Stimulated activated CD8-positive, alpha-beta memory T cell treated with anti-CD3 and anti-CD28 coated beads, Interleukin-15, amount 100 ng/mL, for 4 hours (primary cell): ENCODE measurements around the gene HOXA10.

Experiments
- DNase-seq, 2 donors: peaks; one replicate each; pipeline ENCODE4 v3.0.0-alpha.2; 2020; ENCODE audit warnings: low read depth in 2 of 2

Gene HOXA10

DNA sequence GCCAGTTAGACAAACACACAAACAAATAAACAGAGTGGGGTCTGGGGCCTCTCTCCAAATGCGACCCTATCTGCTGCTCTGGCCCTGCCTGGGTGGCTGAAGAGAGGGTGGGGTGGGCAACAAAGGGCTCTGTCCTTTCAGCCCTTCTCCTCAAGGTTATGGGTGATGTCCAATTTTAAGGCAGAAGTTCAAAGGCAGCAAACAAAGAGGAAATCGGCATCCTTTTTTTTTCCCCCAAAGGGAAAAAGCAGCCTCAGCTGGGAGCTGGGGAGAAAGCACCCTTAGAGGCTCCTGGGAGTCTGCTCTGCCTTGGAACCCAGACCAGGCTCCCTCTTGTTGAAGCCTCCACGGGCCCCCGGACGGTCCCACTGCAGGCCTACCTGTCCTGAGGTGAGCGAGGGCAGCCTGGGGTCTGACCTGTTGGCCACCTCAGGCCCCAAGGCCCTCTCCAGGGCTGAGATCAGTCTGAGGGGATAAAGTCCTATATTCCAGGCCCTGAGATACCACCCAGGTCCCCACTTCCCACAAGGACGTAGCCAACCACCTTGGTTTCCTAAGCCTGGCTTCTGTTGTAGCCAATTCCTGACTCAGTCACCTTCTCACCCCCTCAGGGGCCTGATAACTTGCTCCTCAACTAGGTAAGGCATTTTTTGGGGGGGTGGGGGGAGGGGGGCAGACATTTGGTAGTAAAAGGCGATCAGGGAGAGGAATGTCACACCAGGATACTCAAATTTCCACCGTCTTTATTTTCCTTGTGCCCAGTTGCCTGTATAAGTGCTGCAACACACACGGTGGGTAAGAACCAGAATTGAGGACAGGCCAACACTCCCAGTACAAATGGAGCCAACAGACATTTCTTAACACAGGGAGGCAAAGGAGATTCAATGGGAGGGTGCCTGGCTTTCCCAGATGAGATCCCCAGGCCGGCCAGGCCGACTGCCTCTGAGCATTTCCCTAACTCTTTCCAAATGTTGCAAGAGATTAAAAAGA is 6.6 kb upstream of the HOXA10 start:
- DNase-seq, result no peak

DNA sequence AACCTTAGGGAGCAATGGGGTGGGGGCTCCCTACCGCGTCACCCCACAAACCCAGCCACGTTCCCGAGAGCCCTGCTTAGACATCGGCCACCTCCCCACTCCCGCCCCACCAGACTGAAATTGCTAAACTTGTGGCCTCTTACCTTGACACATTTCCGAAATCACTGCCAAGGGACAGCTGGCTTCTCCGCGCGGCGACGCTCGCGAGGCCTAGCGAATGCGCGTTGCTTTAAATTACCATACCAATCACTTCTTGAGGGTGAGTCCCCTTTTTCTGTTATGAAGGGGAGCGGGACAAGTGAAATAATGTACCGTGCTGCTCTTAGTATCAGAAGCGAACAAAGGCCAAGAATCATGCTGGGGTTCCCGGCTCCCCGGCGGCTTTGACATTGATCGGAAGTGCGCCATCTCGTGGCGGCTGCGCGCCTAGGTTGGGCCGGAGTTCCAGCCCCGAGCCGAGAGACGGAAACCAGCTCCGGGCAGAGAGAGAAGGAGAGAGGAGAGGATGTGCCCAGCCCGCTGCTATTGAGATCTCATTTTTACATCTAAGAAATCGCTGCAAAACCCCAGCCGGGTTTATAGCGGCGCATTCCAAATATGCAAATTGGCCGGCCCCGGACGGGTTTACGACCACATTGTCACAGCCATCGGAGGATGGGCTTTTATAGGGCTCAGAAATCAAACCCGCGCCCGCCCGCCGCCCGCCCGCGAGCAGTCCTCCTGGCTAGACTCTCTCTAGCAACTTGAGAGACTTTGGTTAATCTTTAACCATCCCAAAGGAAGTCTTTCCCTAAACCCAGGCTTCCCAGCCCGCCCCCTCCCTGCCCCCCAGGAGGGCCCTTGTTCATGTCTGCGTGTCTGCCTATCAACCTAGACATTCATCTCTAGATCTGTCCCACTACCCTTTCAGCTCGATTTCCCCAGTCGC is 5.6 kb upstream of the HOXA10 start:
- no peak for DNase-seq

DNA sequence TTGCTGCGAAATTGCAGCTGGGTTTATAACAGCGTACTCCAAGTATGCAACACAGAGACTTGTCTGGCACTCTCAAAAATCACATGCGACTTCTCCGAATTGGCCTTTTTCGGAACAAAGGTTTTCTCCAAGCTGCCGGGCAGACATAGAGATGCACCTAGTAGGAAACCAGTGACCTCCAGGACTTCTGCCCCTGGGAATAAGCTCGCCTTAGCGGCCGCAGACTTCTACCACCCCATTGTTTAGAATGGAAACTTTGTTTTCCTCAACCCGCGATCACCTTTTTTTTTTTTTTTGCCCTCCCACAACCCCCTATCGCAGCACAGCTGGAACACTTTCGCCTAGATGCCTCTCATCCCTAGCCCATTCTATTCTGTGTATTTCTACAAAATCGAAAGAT is 4.9 kb upstream of the HOXA10 start:
- DNase-seq, result no peak

DNA sequence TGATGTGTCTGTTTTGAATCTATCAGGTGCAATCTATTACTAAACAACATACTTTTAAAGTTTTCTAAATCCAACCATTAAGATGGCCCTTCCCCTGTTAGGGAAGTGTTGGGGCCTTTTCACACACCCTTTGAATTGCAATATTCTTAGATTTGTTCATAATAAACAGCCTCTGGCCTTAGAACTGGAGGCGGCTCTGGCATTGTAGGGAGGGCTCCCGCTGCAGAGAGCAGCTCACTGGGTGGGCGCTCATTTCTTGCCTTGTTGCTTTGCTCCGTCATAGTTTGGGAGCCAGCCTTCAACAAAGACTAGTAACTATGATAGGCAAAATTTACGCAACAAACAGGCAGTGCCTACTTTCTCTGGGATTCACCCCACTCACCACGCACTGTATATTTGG is 4.2 kb upstream of the HOXA10 start:
- DNase-seq, result no peak

DNA sequence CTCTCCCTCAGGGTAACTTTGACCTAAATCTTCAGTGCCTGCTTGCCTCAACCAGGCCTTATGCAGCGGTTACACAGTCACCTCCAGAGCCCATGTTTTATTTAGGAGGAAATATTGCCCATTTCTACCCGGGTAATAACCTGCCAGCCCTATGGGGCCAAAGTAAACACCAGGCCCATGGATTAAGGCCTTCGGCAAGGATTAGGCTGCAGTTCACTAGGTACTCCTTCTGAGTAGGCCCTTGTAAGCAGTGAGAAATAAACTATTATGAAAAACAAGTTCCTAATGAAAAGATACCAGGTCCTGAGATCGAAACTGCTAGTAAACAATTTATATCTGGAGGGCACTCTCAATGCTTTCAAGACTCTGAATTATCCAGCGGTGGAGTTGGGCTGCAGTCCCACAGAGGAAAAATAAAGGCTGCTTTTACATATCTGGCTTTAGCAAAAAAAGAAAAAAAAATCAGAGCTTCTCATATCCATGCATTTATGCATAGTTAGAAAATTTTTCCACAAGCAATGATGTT is 3.7 kb upstream of the HOXA10 start:
- DNase-seq, result no peak

DNA sequence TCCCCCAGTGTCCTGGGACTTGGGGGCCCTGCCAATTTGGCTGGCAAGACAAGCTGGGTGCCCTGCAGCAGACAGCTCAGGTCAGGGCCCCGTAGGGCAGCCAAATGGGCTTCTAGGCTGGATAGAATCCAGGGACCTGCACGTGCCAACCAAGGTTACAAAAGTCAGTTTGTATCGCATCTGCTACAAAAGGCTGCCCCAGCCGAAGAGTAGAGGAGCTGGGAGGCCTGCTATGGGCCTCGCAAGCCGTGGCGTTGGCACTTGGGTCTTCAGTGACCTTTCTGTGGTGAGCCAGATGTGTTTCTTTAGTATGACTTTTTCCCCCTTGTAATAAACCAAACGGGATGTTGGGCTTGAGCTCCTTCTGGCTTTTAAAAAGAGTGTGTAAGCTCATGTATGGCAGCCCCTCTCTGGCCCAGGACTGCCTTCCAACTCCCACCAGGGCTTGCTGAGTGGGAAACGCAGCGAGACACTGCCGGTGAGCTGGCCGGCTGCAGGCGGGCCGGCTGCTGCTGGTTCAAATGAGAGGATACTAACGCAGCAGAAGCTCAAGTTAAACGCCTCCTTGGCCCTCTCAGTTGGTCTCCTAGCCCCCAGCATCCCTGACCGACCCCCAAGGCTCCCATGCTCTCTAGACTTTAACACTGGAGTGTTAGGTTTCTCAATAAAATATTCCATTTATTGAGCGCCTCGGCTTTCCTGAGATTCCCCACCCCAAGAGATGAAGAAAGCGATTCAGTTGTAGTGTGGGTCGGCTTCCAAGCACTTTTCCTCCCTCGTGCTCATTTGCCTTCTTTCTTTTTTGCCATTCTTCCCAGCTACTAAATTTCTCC is 3.1 kb upstream of the HOXA10 start:
- no peak for DNase-seq

DNA sequence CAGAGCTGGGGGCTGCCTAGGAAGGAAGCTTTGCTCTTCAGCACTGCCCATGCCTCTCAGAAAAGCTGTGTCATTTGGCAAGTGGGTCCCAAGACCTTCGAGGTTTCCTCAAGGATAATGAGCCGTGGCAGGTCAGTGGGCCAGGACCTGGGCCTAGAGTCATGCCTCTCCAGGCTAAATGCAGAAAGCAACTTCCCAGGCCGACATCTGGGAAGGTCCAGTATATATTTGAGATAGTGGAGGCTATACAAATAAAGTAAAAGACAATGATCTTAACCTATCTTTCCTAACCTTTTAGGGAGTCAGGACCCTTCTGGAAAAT is 2.4 kb upstream of the HOXA10 start:
- DNase-seq, result no peak

DNA sequence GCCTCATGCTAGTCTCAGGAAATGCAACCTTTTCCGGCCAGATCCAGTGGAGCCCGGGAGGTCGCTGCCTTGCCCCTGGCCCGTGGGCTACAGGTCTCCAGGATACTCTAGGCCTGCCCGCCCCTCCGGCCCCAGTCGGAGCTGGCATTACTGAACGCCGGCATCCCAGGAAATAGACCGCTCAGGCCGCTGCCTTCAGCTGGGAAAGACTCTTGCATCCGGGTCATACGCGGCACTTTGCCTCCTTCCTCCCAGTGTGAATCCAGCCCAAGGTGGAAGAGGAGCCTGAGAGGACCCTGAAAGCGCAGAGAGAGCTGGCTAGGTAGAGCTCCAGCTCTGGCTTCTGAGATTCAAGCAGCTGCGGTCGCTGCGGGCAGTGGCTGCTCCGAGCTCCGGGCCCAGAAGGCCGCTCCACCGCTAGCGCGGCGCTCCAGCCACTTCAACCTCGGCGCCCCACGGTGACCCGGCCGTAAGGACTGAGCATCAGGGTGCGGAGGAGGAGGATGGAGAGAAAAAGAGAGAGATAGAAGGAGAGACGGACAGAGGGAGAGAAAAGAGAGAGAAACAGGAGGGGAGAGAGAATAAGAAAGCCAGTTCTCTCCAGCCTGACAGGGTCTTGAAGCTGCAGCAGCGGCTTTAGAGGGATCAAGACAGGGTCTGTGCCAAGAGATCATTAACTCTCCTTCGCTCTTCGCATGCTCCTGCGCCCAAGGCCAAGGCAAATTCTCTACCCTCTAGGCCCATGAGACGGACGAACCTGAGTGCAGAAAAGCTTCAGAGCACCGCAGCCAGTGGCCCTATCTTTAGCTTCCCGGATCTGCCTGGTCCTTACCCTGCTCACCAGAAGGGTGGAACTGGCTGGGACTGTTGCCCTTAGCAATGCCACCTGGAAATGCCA is 1.8 kb upstream of the HOXA10 start:
- no peak for DNase-seq

DNA sequence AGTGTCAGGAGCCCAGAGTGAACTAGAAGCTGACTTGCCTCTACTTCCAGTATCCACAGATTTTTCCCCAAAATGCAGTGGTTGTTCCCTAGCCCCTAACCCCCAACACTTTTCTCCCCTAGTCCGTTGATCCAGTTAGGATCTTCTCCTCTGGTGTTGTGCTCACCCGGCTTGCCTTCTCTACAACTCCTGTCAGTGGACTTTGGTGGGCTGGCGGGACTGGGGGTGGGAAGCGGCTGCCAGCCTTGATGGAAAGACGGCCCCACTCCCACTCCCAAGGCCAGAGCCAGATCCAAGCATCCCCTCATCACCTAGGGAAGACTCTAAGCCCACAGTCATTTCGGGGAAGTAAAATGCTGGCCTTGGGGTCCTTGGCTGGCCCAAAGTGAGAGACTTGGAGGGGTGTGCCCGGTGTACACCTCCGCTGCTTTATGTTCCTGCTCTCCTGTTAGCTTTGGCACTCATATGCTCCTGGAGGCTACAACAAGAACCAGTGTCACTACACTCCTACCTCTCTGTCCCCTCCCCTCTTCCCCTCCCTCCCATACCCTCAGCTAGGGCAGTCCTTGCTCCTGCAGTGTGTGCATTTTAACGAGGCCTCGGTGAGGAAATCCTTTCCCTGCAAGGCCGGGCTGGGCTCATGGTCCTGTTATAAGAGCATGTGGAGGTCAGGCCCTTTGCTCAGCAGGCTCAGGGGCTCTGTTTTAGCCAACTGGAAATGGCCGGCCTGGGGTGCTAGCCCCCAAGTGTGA is 930 bp upstream of the HOXA10 start:
- no peak for DNase-seq

DNA sequence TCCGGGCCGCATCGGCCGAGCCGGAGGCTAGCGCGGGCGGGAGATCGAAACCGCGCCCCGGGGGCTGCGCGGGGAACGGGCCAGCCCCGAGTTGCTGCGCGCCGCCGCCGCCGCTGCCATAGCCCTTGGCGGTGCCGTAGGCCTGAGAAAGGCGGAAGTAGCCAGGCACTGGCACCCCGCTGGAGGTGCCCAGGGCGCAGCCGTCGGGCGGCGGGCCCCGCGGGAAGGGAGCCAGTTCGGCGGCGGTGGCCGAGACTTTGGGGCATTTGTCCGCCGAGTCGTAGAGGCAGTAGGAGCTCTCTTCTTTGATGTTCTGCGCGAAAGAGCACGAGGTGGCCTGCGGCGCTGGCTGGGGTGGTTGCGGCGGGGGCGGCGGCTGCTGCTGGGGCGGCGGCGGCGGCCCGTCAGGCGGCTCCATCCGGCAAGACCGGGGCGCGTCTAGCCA is 587 bp downstream of the HOXA10 start:
- no peak for DNase-seq

DNA sequence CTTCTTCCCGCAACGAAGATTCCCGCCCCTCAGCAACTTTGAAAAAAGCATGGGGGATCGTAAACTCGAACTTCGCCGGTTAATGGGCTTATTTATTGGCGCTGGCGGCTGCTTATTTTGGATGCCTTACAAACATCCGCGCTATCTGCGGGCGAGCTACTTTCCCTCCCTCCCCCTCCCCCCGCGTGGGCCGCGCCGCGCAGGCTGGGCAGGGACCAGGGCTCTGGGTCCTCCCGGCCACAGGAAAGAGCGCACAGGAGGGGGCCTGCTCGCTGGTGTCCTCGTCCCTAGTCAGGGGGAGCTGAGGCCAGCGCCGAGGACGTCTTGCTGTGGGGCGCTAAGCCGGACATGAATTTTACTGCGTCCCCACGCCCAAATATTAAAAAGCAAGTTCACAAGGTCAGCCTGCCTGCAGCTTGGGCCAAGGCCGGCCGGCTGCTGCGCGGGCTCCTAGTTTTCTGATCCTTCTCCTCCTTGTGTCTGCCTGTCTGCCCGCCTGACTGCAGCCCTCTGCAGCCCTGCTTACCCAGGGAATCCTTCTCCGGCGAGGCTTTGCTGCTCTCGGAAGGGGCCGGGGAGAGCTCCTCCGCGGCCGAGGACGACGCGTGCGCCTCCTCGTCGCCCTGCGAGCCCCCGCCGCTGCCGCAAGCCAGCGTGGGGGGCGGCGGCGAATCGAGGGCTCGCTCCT is 1.2 kb downstream of the HOXA10 start:
- DNase-seq, result no peak

DNA sequence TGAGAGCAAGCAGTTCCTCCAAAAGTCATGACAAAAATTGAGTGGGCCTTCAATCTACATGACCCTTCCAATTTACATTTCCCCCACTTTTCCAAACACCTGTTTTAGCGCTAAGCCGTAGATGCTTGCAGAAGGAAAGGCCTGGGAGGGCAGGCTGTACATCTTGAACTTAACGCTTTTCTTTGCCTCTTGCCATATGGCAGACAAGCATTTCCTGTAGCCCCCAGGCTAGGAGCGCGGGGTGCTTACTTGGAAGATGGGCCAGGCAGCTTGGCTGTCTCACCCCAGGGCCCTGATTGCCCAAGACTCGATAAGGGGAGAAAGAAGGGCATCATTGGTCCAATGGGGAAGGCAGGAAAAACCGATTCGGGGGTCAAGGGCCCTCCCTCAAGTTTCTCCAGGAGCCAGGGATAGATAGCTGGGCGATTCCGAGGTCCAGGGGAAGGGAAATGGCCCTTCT is 1.8 kb downstream of the HOXA10 start:
- no peak for DNase-seq

DNA sequence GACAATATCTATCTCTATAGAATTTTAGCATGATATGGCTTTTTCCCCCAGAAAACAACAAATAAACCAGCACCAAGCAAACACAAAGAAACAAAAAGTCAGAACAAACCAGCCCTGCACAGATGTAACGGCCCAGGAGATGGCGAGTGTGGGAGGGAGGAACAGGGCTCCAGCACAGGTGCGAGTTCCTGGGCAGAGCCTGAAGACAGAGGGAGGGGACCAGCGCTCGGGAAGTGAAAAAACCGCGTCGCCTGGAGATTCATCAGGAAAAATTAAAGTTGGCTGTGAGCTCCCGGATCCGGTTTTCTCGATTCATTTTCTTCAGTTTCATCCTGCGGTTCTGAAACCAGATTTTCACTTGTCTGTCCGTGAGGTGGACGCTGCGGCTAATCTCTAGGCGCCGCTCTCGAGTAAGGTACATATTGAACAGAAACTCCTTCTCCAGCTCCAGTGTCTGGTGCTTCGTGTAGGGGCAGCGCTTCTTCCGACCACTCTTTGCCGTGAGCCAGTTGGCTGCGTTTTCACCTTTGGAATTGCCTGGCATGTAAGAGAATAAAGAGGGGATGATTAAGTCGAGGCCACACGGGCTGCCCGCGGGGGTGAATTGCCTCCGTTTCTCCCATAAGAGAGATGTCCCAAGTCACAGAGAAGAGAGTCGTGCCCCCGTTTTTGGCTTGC is 2.3 kb downstream of the HOXA10 start:
- DNase-seq, result no peak

DNA sequence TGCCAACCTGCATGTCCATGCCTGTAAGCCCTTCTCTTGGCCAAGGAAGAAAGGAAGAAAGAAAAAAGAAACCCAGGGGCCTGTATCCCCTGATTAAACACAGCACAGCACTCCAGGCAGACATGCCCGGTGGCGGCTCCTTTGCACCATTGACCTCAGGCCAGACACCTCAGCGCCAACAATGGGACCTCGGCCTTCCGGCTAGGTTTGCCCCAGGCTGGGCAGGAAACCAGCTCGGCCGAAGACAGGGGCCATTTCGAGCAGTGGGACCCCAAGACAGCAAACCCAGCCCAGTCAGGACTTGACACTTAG is 2.8 kb downstream of the HOXA10 start:
- DNase-seq, result no peak

DNA sequence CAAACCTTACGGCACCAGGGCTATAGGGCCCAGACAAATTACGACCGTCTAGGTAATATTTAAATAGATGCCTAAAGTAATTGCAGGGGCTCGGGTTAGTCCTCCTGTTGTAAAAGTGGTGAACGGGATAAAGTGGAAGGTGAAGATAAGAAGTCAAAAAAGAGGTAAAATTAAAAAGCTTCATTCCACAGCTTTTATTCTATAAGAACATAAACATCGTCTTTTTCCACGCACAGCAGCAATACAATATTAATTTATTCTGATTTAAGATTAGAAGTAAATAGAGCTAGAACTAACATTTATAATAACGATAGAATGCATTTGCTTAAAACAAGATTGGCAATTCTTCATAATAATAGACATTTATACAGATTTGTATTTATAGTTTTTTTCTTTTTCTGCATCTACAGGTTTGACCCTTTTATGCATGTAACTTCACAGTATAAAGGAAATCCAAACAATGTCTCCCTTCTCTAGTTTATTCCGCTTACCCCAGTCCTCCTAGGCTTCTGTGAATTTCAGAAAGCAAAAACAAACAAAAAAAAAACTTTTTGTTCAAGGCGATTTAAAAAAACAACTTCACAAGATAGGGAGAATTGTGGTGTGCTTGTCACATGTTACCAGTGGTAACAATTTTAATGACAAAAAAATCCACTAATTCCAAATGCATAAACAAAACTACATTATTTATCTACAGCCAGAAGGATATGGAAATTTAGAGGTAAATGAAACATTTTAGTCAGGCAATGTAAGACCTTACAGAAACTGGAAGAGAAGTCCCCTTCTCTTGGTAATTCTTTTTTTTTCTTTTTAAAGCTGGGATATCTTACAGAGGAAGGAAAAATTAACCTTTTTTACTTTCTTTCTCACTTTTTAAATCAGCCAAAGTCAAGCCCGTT is 3.4 kb downstream of the HOXA10 start:
- DNase-seq, result no peak

DNA sequence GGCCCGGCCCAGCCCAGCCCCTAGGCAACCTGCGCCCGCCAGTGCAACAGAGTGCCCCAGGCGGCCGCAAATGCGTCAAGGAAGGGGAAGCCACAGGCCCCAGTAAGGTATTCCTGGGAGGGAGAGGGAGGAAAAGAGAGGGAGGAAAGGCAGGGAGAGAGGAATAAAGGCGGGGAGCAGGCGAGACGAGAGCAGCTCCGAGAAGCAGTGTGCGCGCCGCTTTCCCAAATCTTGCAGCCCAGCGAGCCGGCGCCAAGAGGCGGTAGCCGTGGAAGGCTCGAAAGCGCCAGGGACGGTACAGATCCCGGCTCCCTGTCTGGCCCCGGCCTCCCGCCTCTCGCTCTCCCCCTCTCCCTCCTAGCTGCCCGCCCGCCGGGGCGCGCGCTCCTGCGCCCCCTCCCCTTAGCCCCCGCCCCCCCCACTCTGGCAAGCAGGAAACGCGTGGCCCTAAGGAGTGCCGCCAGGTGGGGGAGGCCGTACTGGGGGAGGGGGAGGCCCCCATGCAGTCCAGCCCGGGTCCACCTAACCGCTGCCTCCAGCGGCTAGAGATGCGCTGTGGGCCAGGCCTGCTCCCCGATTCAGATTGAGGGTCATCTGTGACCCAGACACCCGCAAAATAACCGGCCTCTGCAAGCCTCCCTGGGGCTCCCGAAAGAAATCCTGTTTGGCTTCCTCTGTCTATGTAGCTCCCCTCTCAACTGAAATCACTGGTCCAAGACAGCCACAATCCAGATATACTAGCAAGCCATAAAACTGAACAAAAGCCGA is 4.3 kb downstream of the HOXA10 start:
- no peak for DNase-seq
